Measurements from ENCODE around the gene STK35.

DNA sequence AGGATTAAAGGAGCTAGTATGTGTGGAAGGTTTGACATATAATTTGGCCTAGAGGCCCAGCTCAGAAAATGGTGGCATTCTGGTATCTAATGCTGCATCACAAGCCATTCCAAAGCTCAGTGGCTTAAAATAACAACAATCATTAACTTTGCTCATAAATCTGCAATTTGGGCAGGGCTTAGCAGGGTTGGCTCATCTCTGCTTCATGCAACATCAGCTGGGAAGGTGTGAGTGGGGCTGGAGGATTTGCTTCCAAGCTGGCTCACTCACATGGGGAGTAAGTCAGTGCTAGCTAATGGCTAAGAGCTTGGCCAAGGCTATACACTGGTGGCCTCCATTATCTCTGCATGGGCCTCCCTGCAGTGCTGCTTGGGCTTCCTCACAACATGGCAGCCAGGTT lies 48.0 kb upstream of the STK35 start:
- no peak for TF ChIP-seq ZNF384 (IDR thresholded peaks at IDR 0.05)
- no peak for TF ChIP-seq CTBP1 (IDR thresholded peaks at IDR 0.05; ENCODE audit: borderline replicate concordance)
- no peak for TF ChIP-seq LEF1 (IDR thresholded peaks at IDR 0.05; ENCODE audit: borderline replicate concordance)

Measured in HEK293T (cell line).